ENCODE results near the gene LRRC25.
"Not testable (repeated sequence)": the region's sequence is repeated elsewhere in the genome, so short reads cannot be mapped to it uniquely, and the experiment has no call there.

LRRC25 gene

GRCh38 chr19:18424890-18425514, 27.6 kb upstream of the LRRC25 start:
- no peak for DNase-seq (ENCODE audit: low read depth)

DNA sequence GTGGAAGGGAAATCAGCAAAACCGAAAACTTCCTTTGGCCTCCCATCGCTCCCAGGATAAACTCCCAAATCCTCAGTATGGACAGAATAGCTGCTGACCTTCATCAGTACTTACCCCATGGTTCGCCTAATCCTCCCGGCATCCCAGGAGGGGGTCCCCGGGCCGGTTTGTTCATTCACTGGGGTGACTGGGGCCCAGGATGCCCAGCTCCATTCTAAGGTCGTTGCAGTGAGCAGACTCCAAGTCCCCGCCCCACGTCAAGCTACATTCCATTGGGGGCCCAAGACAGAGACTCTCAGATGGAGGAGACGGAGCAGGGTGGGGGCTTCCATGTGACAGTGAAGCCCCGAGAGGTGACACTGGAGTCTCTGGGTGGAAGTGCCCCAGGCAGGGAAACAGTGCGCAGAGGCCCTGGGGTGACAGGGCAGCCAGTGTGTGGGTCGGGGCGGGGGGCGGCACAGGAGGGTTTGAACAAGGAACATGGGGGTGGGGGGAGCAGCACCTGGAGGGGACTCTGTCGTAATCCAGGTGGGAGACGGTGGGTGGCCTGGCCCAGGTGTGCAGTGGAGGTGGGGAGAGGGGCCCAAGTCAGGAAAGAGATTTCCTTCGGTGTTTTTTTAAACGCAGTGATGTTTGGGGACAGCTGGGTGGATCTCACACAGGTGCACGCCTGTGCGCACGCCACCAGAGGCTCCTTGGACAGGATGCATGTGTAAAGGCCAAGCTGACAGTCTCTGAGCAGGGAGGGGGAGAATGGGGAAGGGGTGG, 26.9 kb upstream of the LRRC25 start:
- no peak for DNase-seq (ENCODE audit: low read depth)

GRCh38 chr19:18423258-18424020, 26.0 kb upstream of the LRRC25 start:
- no peak for DNase-seq (ENCODE audit: low read depth)

- no peak for DNase-seq (ENCODE audit: low read depth)
These were observed 25.2 kb upstream of the LRRC25 start for GRCh38 chr19:18422530-18423191.

DNA sequence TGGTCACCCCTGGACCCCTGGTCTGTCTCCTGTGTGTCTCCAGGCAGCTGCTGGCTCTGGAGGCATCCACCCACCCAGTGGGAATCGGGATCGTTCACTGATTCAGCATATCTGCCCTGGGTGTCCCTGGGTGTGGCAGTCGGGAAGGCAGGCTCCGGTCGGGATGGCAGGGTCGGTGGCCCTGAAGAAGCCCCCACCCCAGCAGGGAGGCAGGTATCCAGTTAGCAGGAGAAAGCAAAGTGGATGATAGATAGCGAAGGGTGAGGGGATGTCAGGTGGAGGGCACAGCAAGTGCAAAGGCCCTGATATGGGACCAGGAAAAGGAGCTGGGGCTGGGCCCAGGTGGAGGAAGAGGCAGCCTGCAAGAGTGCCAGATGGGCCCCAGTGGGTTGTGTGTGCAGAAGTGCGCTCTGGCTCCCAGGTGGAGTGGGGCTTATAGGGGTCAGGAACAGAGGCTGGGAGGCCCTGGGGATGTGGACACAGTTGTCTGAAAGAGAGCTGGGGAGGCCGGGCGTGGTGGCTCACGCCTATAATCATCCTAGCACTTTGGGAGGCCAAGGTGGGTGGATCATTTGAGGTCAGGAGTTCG, 24.0 kb upstream of the LRRC25 start:
- DNase-seq (ENCODE audit: low read depth): no peak

GRCh38 chr19:18420930-18421329, 23.5 kb upstream of the LRRC25 start:
- DNase-seq (ENCODE audit: low read depth): no peak

GRCh38 chr19:18419699-18420460, 22.5 kb upstream of the LRRC25 start:
- no peak for DNase-seq (ENCODE audit: low read depth)

DNA sequence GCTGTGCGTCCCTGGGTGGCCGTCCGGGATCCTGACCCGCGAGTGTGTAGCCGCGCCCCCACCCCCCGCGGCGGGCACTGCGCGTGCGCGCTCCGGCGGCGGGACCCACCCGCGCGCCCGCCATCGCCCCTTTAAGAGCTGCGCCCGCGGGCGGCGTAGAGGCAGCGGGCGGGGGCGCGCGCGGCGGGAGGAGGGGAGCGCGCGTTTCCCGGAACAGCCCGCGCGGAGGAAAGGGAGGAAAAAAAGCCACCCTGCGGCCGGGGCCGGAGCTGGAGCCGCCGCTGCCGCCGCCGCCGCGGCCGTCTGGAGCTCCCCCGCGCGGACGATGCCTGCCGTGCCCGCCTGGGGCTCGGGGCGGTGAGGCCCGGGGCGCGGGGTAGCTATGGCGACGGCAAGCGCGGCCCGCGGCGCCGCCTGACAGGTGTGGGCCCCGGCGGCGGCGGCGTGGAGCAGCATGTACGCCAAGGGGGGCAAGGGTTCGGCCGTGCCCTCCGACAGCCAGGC, 21.8 kb upstream of the LRRC25 start, which contains the start of gene SSBP4:
SSBP4 (plus strand) TSS at position 204 of the 504 bp plus-strand sequence; CDS start at position 455, 251 bp downstream.
- no peak for DNase-seq (ENCODE audit: low read depth)

- DNase-seq (ENCODE audit: low read depth): no peak
These were observed 21.2 kb upstream of the LRRC25 start for GRCh38 chr19:18418483-18419194.

DNA sequence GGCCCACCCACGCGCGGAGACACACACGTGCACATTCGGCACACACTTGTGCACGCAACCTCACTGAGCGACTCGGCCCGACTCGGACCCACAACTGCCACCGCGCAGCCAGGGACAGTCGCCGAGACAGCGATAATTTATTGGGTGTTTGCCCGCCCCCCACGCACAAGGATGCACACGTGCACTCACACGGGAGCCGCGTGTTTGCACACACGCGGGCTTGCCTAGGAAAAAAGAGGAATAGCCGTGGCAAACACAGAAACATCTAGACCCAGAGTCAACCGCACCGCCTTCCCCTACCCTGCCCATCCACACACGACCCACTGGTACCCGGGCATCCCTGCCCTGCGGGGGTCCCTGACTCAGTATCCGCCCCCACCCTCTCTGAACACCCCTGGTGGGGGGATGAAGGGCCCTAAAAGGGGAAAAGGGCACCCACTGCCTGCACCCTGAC, 20.6 kb upstream of the LRRC25 start:
- DNase-seq (ENCODE audit: low read depth): no peak

DNA sequence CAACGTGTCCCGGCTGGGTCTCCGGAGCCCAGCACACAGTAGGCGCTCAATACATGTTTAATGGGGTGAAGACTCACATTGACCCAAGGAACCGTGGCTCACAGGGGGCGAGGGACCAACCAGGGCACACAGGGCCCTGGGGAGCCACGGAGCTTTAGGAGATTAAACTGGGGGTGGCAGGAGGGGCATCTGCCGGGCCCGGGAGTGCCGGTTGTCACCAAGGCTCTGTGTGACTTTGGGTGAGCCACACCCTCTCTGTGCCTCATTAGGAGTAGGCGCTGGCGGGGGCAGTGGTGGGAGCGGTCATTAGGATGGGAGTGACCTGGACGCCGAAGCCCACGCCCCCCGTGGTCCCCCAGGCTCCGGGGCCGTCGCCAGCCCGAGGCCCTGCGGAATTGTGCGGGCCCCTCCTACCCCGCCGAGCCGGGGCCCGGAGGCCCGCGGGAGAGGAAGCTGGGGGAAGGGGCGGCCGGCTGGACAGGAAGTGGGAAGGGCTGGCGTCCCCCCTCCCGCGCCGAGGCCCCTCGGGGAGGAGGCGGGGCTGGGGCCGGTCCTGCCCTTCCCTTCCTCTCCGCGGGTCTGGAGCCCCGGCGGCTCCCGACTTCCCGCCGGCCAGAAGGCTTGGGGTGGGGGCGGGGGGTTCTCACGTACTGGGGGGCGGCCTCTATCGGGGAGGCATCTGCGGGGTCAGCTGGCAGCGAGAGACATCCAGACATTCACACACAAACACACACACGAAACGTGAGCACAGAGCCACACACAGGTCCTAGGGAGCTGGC, 20.0 kb upstream of the LRRC25 start:
- DNase-seq (ENCODE audit: low read depth): no peak

- no peak for DNase-seq (ENCODE audit: low read depth)
These were observed 19.4 kb upstream of the LRRC25 start for GRCh38 chr19:18416778-18417249.

DNA sequence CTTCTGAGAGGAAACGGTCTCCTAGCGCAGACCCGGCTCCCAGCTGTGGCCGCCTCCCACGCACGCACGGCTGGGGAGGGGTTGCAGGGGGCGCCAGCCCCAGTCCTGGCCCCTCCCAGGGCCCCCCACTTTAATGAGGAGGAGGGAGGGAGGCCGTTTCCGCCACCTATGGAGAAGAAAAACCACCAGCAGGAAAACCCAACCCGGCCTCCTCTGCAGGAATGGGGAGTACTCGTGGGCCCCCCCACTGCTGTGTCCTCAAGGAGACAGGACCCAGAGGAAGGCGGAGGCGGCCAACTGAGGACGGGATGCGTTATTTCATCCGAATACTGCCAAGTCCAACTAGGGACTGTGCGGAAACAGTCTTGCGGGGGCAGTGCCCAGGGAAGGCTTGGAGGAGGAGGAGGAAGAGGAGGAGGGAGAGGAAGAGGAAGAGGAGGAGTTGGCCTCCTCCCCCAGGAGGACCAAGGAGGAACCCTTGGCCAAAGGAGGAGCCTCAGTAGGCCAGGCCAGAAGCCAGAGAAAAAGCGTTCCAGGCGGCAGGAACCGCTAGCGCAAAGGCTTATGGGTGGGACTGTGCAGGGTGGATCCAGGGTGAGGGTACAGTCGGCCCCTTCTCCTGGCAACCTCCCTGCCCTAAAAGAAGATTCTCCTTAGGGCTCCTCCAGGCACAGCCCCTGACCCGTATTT, 17.9 kb upstream of the LRRC25 start:
- DNase-seq (ENCODE audit: low read depth): no peak

DNA sequence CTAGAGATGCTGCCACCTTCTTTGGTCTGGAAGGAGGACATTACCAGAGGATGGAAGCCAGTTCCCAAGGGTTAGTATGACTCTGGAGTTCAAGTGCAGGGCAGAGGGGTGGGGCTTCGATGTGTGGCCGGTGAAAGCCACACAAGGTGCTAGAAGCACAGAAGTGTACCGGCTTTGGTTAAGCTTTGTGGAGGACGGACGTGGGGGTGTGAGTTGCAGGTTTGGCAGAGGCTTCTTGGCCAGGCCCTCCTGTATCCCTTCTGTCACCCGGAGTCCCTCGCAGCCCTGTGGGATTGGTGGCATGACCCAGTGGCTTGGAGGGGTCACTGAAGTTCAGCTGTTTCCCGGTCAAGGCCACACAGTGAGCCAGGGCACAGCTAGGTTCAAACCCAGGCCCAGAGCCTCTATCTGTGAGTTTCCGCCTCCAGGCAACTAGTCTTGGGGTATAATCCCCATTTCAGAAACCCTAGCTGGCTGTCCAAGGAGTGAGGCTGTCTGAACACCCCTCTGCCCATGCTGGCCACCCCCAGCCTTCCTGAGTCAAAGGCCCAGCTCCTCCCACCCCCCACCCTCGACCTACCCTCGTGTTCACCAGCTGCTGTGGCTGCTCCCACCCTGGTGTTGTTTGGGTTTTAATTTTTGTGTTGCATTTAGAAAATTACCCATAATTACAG, 17.2 kb upstream of the LRRC25 start:
- DNase-seq (ENCODE audit: low read depth): no peak

DNA sequence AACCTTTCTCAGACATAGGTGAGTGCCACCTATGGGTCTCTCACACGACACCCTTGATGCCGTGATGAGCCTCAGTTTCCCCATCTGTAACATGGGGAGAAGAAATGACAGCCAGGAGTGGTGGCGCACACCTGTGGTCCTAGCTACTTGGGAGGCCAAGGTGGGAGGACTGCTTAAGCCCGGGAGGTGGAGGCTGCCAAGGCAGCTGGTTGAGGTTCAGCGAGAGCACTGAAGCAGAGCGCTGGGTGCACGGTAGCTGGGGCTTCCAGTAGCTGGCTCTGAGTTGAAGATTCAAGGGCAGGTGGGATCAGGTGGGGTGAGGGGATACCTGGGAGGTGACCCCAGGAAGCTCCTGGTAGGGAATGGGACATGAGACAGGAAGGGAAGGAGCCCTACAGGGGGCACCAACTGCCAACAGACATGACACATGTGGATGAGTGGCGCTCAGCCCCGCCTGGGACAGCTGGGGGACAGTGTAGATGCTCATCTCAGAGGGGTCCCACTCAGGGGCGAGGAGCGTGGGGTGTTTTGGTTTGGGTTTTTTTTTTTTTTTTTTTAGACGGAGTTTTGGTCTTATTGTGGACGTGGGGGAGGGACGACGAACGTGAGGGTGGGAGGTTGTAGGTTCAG, 15.3 kb upstream of the LRRC25 start:
- no peak for DNase-seq (ENCODE audit: low read depth)

DNA sequence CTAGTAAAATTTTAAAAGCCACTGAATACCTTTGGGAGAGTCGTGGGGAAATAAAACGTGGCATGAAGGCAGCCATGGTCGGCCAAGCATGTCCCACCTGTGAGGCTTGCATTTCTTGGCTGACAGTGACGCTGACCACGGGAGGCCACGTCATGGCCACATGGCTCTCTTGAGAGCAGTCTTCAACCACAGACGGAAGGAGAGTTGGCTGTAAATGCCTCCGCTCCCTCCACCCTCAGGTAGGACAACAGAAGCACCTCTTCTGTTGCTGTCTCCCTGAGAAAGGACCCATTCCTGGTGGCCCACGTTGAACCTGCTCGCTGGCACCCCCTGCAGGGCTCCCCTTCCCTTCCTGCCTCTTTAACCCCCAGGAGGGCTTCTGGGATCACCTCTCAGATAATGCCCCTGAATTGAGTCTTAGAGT, 10.6 kb upstream of the LRRC25 start:
- DNase-seq (ENCODE audit: low read depth): no peak

GRCh38 chr19:18406749-18407148, 9.3 kb upstream of the LRRC25 start:
- no peak for DNase-seq (ENCODE audit: low read depth)

DNA sequence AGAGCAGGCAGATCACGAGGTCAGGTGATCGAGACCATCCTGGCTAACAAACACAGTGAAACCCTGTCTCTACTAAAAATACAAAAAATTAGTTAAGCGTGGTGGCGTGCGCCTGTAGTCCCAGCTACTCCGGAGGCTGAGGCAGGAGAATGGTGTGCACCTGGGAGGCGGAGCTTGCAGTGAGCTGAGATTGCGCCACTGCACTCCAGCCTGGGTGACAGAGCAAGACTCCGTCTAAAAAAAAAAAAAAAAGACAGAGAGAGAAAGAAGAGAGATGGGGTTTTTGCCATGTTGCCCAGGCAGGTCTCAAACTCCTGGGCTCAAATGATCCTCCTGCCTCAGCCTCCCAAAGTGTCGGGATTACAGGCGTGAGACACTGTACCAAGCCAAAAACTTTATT, 8.3 kb upstream of the LRRC25 start:
- DNase-seq (ENCODE audit: low read depth): not testable (repeated sequence)

Data from GM04503 (cell line).